Lower leg skin (tissue), 3 donors: ENCODE data around the gene NUDT3.

Experiments used
- POLR2A ChIP-seq, 2 donors: fragments of 450-650 bp; IDR thresholded peaks; one replicate each; pipeline ENCODE4 v1.6.1; 2016 to 2017; ENCODE audit warnings: antibody characterized with exemption in 2 of 2, mild to moderate bottlenecking in 1 of 2, moderate library complexity in 1 of 2
- TF ChIP-seq, protein P1 (sequence below), 3 donors: fragments of 450-650 bp; IDR thresholded peaks; one replicate each; pipeline ENCODE4 v1.5.1; 2016; ENCODE audit warnings: antibody characterized with exemption in 3 of 3, mild to moderate bottlenecking in 3 of 3, moderate library complexity in 2 of 3

- TF ChIP-seq, protein P1, sequence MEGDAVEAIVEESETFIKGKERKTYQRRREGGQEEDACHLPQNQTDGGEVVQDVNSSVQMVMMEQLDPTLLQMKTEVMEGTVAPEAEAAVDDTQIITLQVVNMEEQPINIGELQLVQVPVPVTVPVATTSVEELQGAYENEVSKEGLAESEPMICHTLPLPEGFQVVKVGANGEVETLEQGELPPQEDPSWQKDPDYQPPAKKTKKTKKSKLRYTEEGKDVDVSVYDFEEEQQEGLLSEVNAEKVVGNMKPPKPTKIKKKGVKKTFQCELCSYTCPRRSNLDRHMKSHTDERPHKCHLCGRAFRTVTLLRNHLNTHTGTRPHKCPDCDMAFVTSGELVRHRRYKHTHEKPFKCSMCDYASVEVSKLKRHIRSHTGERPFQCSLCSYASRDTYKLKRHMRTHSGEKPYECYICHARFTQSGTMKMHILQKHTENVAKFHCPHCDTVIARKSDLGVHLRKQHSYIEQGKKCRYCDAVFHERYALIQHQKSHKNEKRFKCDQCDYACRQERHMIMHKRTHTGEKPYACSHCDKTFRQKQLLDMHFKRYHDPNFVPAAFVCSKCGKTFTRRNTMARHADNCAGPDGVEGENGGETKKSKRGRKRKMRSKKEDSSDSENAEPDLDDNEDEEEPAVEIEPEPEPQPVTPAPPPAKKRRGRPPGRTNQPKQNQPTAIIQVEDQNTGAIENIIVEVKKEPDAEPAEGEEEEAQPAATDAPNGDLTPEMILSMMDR (IDR thresholded peaks at IDR 0.05) = no peak
- no peak for TF ChIP-seq POLR2A (IDR thresholded peaks at IDR 0.05)
Measured at GRCh38 chr6:34243901-34244884, 148.3 kb downstream of the NUDT3 start.
